Right lobe of liver (tissue), 4 donors: ENCODE data around the gene ATF1.

ENCODE experiments used
- POLR2A ChIP-seq: fragments of 450-650 bp; IDR thresholded peaks from one replicate; pipeline ENCODE4 v1.6.1; 2017; ENCODE audit warnings: antibody characterized with exemption, mild to moderate bottlenecking
- TF ChIP-seq, protein P1 (sequence below), 4 donors: fragments of 200-600 bp in 3 of 4; fragments of 450-650 bp in 1 of 4; IDR thresholded peaks; one replicate each; pipeline versions ENCODE4 v1.5.1 to v1.8.0; 2016 to 2022; ENCODE audit warnings: antibody characterized with exemption in 4 of 4, mild to moderate bottlenecking in 2 of 4
- donor health status: DM: no; HTN: no; CAD: no.
- donor health status: DM: no; HTN: no; CAD: no.
- donor health status: DM: no; HTN: yes; CAD: no.

DNA sequence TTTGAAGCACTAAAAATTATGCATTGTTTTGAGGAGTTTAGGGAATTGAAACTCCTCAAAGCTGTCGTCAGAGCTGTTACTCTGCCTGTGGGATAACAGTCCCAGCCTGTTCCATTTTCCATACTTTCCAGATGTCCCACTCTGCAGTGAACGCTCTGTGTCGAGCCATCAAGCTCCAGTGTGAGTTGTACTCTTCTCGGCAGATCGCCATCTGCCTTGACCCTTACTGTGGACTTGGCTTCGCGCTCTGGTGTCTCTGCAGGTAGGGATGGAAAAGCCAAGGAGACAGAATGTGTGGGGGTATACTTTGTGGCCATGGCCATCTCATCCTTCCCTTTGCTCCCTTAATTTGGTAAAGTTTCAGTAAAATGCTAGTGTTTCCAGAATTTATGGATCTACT, 35.5 kb upstream of the ATF1 start:
- TF ChIP-seq, protein P1, sequence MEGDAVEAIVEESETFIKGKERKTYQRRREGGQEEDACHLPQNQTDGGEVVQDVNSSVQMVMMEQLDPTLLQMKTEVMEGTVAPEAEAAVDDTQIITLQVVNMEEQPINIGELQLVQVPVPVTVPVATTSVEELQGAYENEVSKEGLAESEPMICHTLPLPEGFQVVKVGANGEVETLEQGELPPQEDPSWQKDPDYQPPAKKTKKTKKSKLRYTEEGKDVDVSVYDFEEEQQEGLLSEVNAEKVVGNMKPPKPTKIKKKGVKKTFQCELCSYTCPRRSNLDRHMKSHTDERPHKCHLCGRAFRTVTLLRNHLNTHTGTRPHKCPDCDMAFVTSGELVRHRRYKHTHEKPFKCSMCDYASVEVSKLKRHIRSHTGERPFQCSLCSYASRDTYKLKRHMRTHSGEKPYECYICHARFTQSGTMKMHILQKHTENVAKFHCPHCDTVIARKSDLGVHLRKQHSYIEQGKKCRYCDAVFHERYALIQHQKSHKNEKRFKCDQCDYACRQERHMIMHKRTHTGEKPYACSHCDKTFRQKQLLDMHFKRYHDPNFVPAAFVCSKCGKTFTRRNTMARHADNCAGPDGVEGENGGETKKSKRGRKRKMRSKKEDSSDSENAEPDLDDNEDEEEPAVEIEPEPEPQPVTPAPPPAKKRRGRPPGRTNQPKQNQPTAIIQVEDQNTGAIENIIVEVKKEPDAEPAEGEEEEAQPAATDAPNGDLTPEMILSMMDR (IDR thresholded peaks at IDR 0.05): no peak
- TF ChIP-seq POLR2A: no peak
